ENCODE data around the gene ACOXL. TPM values are rescaled to one million over a fixed set of nuclear protein-coding genes. Genes with fewer than 3 reads are reported as not detected.

The ACOXL gene
- total and polyA plus RNA-seq, 2 of the 8 experiments (the other 6 are each of a cell fraction or from before 2014, with no cell fraction given) = 11.4 to 20.6 TPM

- Histone ChIP-seq H3K9me3 (ENCODE audit: insufficient read depth in 2 of 2, low read depth in 1 of 2, low read length in 1 of 2) (peaks cover 20 to 28% of the 10 kb centered on the region in 2 experiments), H3K9ac (replicated peaks in 1 of 4; ENCODE audit: extremely low read depth in 1 of 4, low read depth in 3 of 4, low read length in 3 of 4) (no peak overlapping the region), H3K23me2 (ENCODE audit: low read depth, low read length) (no peaks in the 10 kb centered on the region), H3K4ac (replicated peaks; ENCODE audit: insufficient read length, low read depth, low read length) (no peak overlapping the region), H3K4me2 (ENCODE audit: insufficient read depth in 1 of 2, low read depth in 2 of 2, low read length in 2 of 2) (no peak overlapping the region), H3K79me2 (ENCODE audit: control insufficient read depth in 1 of 2, insufficient read depth in 2 of 2, low read length in 2 of 2) (no peaks in the 10 kb centered on the region), H3K4me1 (replicated peaks in 1 of 4; ENCODE audit: control insufficient read depth in 3 of 4, insufficient read depth in 4 of 4, low read length in 3 of 4) (no peaks in the 10 kb centered on the region; a peak in 1 of 7 replicates), H3K79me1 (ENCODE audit: low read depth, low read length) (no peaks in the 10 kb centered on the region), H3K4me3 (ENCODE audit: extremely low read depth in 1 of 4, insufficient read depth in 2 of 4, low read depth in 3 of 4, low read length in 4 of 4) (no peak overlapping the region), H2BK20ac (ENCODE audit: low read length) (no peak overlapping the region), H3K23ac (ENCODE audit: insufficient read length) (no peak overlapping the region), H2BK15ac (ENCODE audit: low read length) (no peak overlapping the region), H2BK12ac (ENCODE audit: low read depth, low read length) (no peak overlapping the region), H4K8ac (ENCODE audit: extremely low read depth, insufficient read depth, low read length) (no peak overlapping the region), H4K91ac (replicated peaks; ENCODE audit: insufficient read length, low read length) (no peak overlapping the region), H3K27ac (ENCODE audit: low read depth, low read length) (no peak overlapping the region), H2BK5ac (ENCODE audit: low read depth, low read length) (no peak overlapping the region), H3K14ac (ENCODE audit: insufficient read length) (no peak overlapping the region), H4K5ac (ENCODE audit: insufficient read length, low read depth, low read length) (no peak overlapping the region), H2AFZ (ENCODE audit: low read length) (no peak overlapping the region), H3K36me3 (ENCODE audit: control insufficient read depth in 2 of 4, insufficient read depth in 4 of 4, low read length in 3 of 4) (peaks cover 0 to 6% (median 2%) of the 10 kb centered on the region in 4 experiments; a peak in 3 of 8 replicates), H3K18ac (ENCODE audit: extremely low read depth, low read length) (no peak overlapping the region), H2BK120ac (replicated peaks; ENCODE audit: low read depth, low read length) (no peak overlapping the region), H3K56ac (replicated peaks; ENCODE audit: insufficient read length, low read depth, low read length) (no peak overlapping the region), H4K20me1 (replicated peaks in 1 of 2; ENCODE audit: control insufficient read depth in 1 of 2, insufficient read depth in 2 of 2, low read length in 2 of 2) (no peaks in the 10 kb centered on the region), H3K27me3 (replicated peaks in 1 of 4; ENCODE audit: control insufficient read depth in 3 of 4, extremely low read depth in 1 of 4, insufficient read depth in 3 of 4, low read length in 3 of 4) (no peaks in the 10 kb centered on the region), H2AK5ac (ENCODE audit: low read depth, low read length) (no peak overlapping the region)
- ChIA-PET POLR2A (ENCODE audit: partially characterized antibody) (no interaction called here), CTCF (ENCODE audit: partially characterized antibody) (no interaction called here)
- DNase-seq (ENCODE audit: low read depth in 1 of 2, low spot score in 2 of 2) = no peak
- no peak for TF ChIP-seq USF2 (IDR thresholded peaks at IDR 0.05; ENCODE audit: low read length)
- TF ChIP-seq POLR2A (IDR thresholded peaks at IDR 0.05; ENCODE audit: control extremely low read depth in 1 of 2, low read depth in 2 of 2, low read length in 2 of 2) = no peak
- TF ChIP-seq PHF8 (conservative IDR thresholded peaks at IDR 0.05; ENCODE audit: low read depth, low read length) = no peak
- WGBS, 2 experiments (ENCODE audit: extremely low coverage in 1 of 2, insufficient coverage in 1 of 2, insufficient read length in 1 of 2, insufficient replicate concordance in 2 of 2, low coverage in 1 of 2, low lambda C conversion rate in 2 of 2, missing lambda C conversion rate in 1 of 2) = 100% methylated on average over 1 of the region's 1 CpG; no CpG with 5 or more reads in 1 of the 2 experiments
- FAIRE-seq = no peak
These were observed 197.2 kb downstream of the ACOXL start for GRCh38 chr2:110929528-110929927.
